Measurements from ENCODE around the gene MCTP1. TPM values are rescaled to one million over a fixed set of nuclear protein-coding genes. Genes with fewer than 3 reads are reported as not detected.
A peak's percentile ranks its signal among the peaks of the same experiment; 100 is the strongest.

MCTP1 gene
- polyA plus RNA-seq, 3 donors: 34.4 to 72.9 (median 55.5) TPM

- Histone ChIP-seq H3K27ac (ENCODE audit: low read depth in 1 of 2, low read length in 2 of 2) (no peak overlapping the region), H3K36me3 (replicated peaks in 1 of 2; ENCODE audit: control insufficient read depth in 1 of 2, insufficient read depth in 2 of 2, low read length in 2 of 2) (peaks cover 6 to 19% of the 10 kb centered on the region in 2 donors), H3K4me1 (ENCODE audit: control insufficient read depth in 1 of 2, insufficient read depth in 2 of 2, low read length in 2 of 2) (no peaks in the 10 kb centered on the region), H3K4me2 (replicated peaks; ENCODE audit: extremely low read depth, low read length, poor library complexity, severe bottlenecking) (no peak overlapping the region), H3K27me3 (ENCODE audit: control insufficient read depth in 2 of 2, insufficient read depth in 2 of 2, low read length in 2 of 2) (no peaks in the 10 kb centered on the region), H3K79me2 (ENCODE audit: insufficient read depth, low read length) (no peaks in the 10 kb centered on the region), H3K4me3 (replicated peaks in 1 of 3; ENCODE audit: low read depth in 2 of 3, low read length in 3 of 3) (no peak overlapping the region), H3K9me3 (replicated peaks in 1 of 2; ENCODE audit: control insufficient read depth in 1 of 2, insufficient read depth in 1 of 2, low read length in 2 of 2) (no peaks in the 10 kb centered on the region), H3K9ac (ENCODE audit: insufficient read depth, low read length, poor library complexity, severe bottlenecking) (no peak overlapping the region), H4K20me1 (ENCODE audit: insufficient read depth, low read length) (peaks cover 4% of the 10 kb centered on the region), H2AFZ (ENCODE audit: insufficient read depth, low read depth, low read length, poor library complexity, severe bottlenecking) (no peak overlapping the region)
- WGBS (ENCODE audit: insufficient coverage): 17% methylated on average over 1 of the region's 6 CpGs
- Mint-ChIP-seq H3K36me3 (peaks cover 19 to 31% of the 10 kb centered on the region in 2 donors), H3K4me3 (no peak overlapping the region), H3K9me3 (peaks cover 0 to 5% (median 0%) of the 10 kb centered on the region in 7 donors), H3K27ac (no peak overlapping the region), H3K4me1 (peaks cover 5% of the 10 kb centered on the region), H3K27me3 (ENCODE audit: low read depth in 3 of 3) (no peaks in the 10 kb centered on the region)
- DNase-seq: peak in 1 of 3 donors; percentile 9
- intact Hi-C loops (cut with micrococcal nuclease): no loop called here
- TF ChIP-seq CTCF (IDR thresholded peaks at IDR 0.05): no peak
Observed at GRCh38 chr5:94928891-94929290, 356.0 kb downstream of the MCTP1 start.

GRCh38 chr5:94920570-94920969 lies 364.3 kb downstream of the MCTP1 start:
- Histone ChIP-seq H3K27me3 (ENCODE audit: control insufficient read depth in 2 of 2, insufficient read depth in 2 of 2, low read length in 2 of 2) (no peaks in the 10 kb centered on the region), H3K27ac (ENCODE audit: low read depth in 1 of 2, low read length in 2 of 2) (no peak overlapping the region), H3K4me3 (replicated peaks in 1 of 3; ENCODE audit: low read depth in 2 of 3, low read length in 3 of 3) (no peak overlapping the region), H4K20me1 (ENCODE audit: insufficient read depth, low read length) (peaks cover 4% of the 10 kb centered on the region), H3K9me3 (replicated peaks in 1 of 2; ENCODE audit: control insufficient read depth in 1 of 2, insufficient read depth in 1 of 2, low read length in 2 of 2) (no peaks in the 10 kb centered on the region), H3K9ac (ENCODE audit: insufficient read depth, low read length, poor library complexity, severe bottlenecking) (no peak overlapping the region), H3K79me2 (ENCODE audit: insufficient read depth, low read length) (no peaks in the 10 kb centered on the region), H3K4me1 (ENCODE audit: control insufficient read depth in 1 of 2, insufficient read depth in 2 of 2, low read length in 2 of 2) (no peaks in the 10 kb centered on the region), H2AFZ (ENCODE audit: insufficient read depth, low read depth, low read length, poor library complexity, severe bottlenecking) (no peak overlapping the region), H3K4me2 (replicated peaks; ENCODE audit: extremely low read depth, low read length, poor library complexity, severe bottlenecking) (no peak overlapping the region), H3K36me3 (replicated peaks in 1 of 2; ENCODE audit: control insufficient read depth in 1 of 2, insufficient read depth in 2 of 2, low read length in 2 of 2) (peaks cover 12 to 36% of the 10 kb centered on the region in 2 donors)
- peaks cover 5% of the 10 kb centered on the region for H3K4me1 Mint-ChIP-seq
- intact Hi-C loops (cut with micrococcal nuclease): no loop called here
- WGBS (ENCODE audit: insufficient coverage): 100% methylated on average over 2 of the region's 14 CpGs
- peaks cover 39 to 51% of the 10 kb centered on the region in 2 donors for H3K36me3 Mint-ChIP-seq
- no peaks in the 10 kb centered on the region for H3K27me3 Mint-ChIP-seq (ENCODE audit: low read depth in 3 of 3)
- peak overlapping the region in 1 of 7 donors; percentile 46 for H3K27ac Mint-ChIP-seq
- peaks cover 0 to 3% (median 0%) of the 10 kb centered on the region in 7 donors for H3K9me3 Mint-ChIP-seq
- no peak for TF ChIP-seq CTCF (IDR thresholded peaks at IDR 0.05)
- H3K4me3 Mint-ChIP-seq: no peak overlapping the region
- DNase-seq: no peak
